GM04504 (cell line): Measurements from ENCODE around the gene KLHL11.

ENCODE experiments used
- DNase-seq: peaks from one replicate; pipeline ENCODE4 v3.0.0-alpha.2; 2012; ENCODE audit warnings: low read depth

The KLHL11 gene

GRCh38 chr17:41864836-41865595 lies at the start of gene KLHL11:
TSS of gene KLHL11 (minus strand) at chr17:41865423. CDS start at chr17:41865370, 53 bp downstream.
- DNase-seq: peak; percentile 76

- DNase-seq: no peak
Observed at GRCh38 chr17:41915020-41915419, 49.8 kb upstream of the KLHL11 start.

GRCh38 chr17:41914358-41914766 lies 49.1 kb upstream of the KLHL11 start:
- no peak for DNase-seq

GRCh38 chr17:41913798-41914197 lies 48.6 kb upstream of the KLHL11 start:
- no peak for DNase-seq

- DNase-seq: no peak
Observed at GRCh38 chr17:41912925-41913324, 47.7 kb upstream of the KLHL11 start.

GRCh38 chr17:41910701-41911391 lies 45.6 kb upstream of the KLHL11 start:
- peak; percentile 95 for DNase-seq

GRCh38 chr17:41909088-41909487 lies 43.9 kb upstream of the KLHL11 start:
- no peak for DNase-seq

- no peak for DNase-seq
Observed at GRCh38 chr17:41907633-41908539, 42.7 kb upstream of the KLHL11 start.

GRCh38 chr17:41907185-41907556 lies 41.9 kb upstream of the KLHL11 start:
- DNase-seq: peak; percentile 39

GRCh38 chr17:41906465-41907184 lies 41.4 kb upstream of the KLHL11 start:
- DNase-seq: no peak

GRCh38 chr17:41905172-41905571 lies 39.9 kb upstream of the KLHL11 start:
- DNase-seq: no peak

- DNase-seq: no peak
Observed at GRCh38 chr17:41904242-41904841, 39.1 kb upstream of the KLHL11 start.

- DNase-seq: no peak
Observed at GRCh38 chr17:41901646-41902045, 36.4 kb upstream of the KLHL11 start.

- no peak for DNase-seq
Observed at GRCh38 chr17:41896726-41897125, 31.5 kb upstream of the KLHL11 start.

GRCh38 chr17:41895617-41896016 lies 30.4 kb upstream of the KLHL11 start:
- DNase-seq: no peak

- peak; percentile 85 for DNase-seq
Observed at GRCh38 chr17:41894791-41895331, 29.6 kb upstream of the KLHL11 start.

GRCh38 chr17:41893384-41893783 lies 28.2 kb upstream of the KLHL11 start:
- no peak for DNase-seq

- DNase-seq: no peak
Observed at GRCh38 chr17:41892021-41892376, 26.8 kb upstream of the KLHL11 start.

GRCh38 chr17:41891135-41892020 lies 26.2 kb upstream of the KLHL11 start:
- no peak for DNase-seq

GRCh38 chr17:41888332-41888965 lies 23.2 kb upstream of the KLHL11 start:
- DNase-seq: no peak
